Vagina (tissue), 2 donors: ENCODE measurements around the gene KRTAP10-3. TPM values are rescaled to one million over a fixed set of nuclear protein-coding genes. Genes with fewer than 3 reads are reported as not detected.
"Not testable (repeated sequence)": the region's sequence is repeated elsewhere in the genome, so short reads cannot be mapped to it uniquely, and the experiment has no call there.

ENCODE experiments used
- DNase-seq, 2 donors: peaks; one replicate each; pipeline ENCODE4 v3.0.0-alpha.2; 2017; ENCODE audit errors: extremely low spot score in 2 of 2
- H3K27ac ChIP-seq: fragments of 200-600 bp; sonication (generic); one replicate; pipeline ENCODE4 v1.5.1; 2019
- H3K27me3 ChIP-seq: fragments of 200-600 bp; sonication (generic); one replicate; pipeline ENCODE4 v1.5.1; 2019
- H3K36me3 ChIP-seq, 2 donors: fragments of 200-600 bp; sonication (generic); one replicate each; pipeline ENCODE4 v1.5.1; 2017 to 2019
- H3K4me1 ChIP-seq: fragments of 200-600 bp; sonication (generic); one replicate; pipeline ENCODE4 v1.5.1; 2019
- H3K4me3 ChIP-seq, 2 donors: fragments of 200-600 bp; sonication (generic); 1 replicate in 1 of 2; 2 replicates in 1 of 2; pipeline ENCODE4 v1.5.1; 2016 to 2019
- H3K9me3 ChIP-seq: fragments of 200-600 bp; sonication (generic); one replicate; pipeline ENCODE4 v1.5.1; 2019
- POLR2A ChIP-seq, 2 donors: fragments of 450-650 bp; IDR thresholded peaks; one replicate each; pipeline ENCODE4 v1.6.1; 2017; ENCODE audit warnings: antibody characterized with exemption in 2 of 2, mild to moderate bottlenecking in 2 of 2, moderate library complexity in 2 of 2
- POLR2AphosphoS5 ChIP-seq, 2 donors: sonication (generic); formaldehyde crosslinking; IDR thresholded peaks; one replicate each; pipeline ENCODE4 v1.9.0; 2017; ENCODE audit warnings: antibody characterized with exemption in 2 of 2, mild to moderate bottlenecking in 2 of 2, low read depth in 1 of 2; ENCODE audit not compliant: insufficient read depth in 1 of 2
- intact Hi-C: fragments of 100-400 bp; cut with DNase I; formaldehyde crosslinking; loops from one replicate; pipeline ENCODE4 v1.15.1; 2023
- total RNA-seq: library from RNA; depleted of rRNA; stranded (reverse); fragments of >200 nt; gene quantifications from one replicate; pipeline ENCODE4 v1.2.3, GENCODE V29; 2016
- TF ChIP-seq, protein P1 (sequence below), 3 experiments: fragments of 450-650 bp in 2 of 3; fragments of 200-600 bp in 1 of 3; sonication (generic) in 1 of 3; IDR thresholded peaks; one replicate each; pipeline ENCODE4 v1.5.1; 2017 to 2019; ENCODE audit warnings: antibody characterized with exemption in 3 of 3, mild to moderate bottlenecking in 2 of 3, moderate library complexity in 2 of 3

The KRTAP10-3 gene
- total RNA-seq, 1 donor from 2014 or later: not detected

DNA sequence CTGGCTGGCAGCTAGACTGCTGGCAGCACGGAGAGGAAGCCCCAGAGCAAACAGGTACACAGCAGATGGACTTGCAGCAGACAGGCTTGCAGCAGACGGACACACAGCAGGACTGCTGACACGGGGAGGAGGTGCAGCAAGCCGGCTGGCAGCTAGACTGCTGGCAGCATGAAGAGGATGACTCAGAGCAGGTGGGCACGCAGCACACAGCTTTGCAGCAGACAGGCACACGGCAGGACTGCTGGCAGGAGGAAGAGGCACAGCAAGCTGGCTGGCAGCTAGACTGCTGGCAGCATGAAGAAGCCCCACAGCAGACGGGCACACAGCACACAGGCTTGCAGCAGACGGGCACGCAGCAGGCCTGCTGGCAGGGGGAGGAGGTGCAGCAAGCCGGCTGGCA is 7.8 kb downstream of the KRTAP10-3 start:
- Histone ChIP-seq H3K4me1 (no peaks in the 10 kb centered on the region), H3K27me3 (no peaks in the 10 kb centered on the region), H3K27ac (no peak overlapping the region), H3K4me3 (no peak overlapping the region), H3K9me3 (no peaks in the 10 kb centered on the region), H3K36me3 (no peaks in the 10 kb centered on the region)
- peak; percentile 60 to 61 for DNase-seq
- TF ChIP-seq POLR2A (IDR thresholded peaks at IDR 0.05): no peak
- TF ChIP-seq, protein P1, sequence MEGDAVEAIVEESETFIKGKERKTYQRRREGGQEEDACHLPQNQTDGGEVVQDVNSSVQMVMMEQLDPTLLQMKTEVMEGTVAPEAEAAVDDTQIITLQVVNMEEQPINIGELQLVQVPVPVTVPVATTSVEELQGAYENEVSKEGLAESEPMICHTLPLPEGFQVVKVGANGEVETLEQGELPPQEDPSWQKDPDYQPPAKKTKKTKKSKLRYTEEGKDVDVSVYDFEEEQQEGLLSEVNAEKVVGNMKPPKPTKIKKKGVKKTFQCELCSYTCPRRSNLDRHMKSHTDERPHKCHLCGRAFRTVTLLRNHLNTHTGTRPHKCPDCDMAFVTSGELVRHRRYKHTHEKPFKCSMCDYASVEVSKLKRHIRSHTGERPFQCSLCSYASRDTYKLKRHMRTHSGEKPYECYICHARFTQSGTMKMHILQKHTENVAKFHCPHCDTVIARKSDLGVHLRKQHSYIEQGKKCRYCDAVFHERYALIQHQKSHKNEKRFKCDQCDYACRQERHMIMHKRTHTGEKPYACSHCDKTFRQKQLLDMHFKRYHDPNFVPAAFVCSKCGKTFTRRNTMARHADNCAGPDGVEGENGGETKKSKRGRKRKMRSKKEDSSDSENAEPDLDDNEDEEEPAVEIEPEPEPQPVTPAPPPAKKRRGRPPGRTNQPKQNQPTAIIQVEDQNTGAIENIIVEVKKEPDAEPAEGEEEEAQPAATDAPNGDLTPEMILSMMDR (IDR thresholded peaks at IDR 0.05): no peak
- TF ChIP-seq POLR2AphosphoS5 (IDR thresholded peaks at IDR 0.05; ENCODE audit: insufficient read depth in 1 of 2, low read depth in 1 of 2): no peak
- intact Hi-C loops: no loop called here

DNA sequence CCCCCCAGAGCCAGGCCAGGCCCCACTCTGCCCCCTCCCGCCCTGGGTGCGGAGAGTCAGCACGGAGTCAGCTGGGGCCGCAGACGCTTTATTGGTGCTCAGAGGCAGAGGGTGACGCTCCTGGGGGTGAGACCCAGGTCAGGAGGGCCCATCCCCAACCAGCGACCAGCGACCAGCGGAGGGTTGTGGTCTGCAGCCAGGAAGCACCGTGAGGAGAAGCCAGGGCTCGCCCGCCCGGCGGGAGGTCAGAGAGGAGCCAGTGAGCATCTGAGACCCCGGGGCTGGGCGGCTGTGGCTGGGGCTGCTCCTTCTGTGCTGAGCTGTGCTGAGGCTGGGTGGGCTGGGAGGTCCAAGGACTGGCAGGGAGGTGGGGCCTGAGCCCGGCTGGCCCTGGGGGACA is 8.3 kb downstream of the KRTAP10-3 start:
- H3K4me1 ChIP-seq, H3K36me3 ChIP-seq, H3K27ac ChIP-seq, intact Hi-C loops, H3K4me3 ChIP-seq, H3K27me3 ChIP-seq, H3K9me3 ChIP-seq: not testable (repeated sequence)
- DNase-seq: peak; percentile 32 to 93

DNA sequence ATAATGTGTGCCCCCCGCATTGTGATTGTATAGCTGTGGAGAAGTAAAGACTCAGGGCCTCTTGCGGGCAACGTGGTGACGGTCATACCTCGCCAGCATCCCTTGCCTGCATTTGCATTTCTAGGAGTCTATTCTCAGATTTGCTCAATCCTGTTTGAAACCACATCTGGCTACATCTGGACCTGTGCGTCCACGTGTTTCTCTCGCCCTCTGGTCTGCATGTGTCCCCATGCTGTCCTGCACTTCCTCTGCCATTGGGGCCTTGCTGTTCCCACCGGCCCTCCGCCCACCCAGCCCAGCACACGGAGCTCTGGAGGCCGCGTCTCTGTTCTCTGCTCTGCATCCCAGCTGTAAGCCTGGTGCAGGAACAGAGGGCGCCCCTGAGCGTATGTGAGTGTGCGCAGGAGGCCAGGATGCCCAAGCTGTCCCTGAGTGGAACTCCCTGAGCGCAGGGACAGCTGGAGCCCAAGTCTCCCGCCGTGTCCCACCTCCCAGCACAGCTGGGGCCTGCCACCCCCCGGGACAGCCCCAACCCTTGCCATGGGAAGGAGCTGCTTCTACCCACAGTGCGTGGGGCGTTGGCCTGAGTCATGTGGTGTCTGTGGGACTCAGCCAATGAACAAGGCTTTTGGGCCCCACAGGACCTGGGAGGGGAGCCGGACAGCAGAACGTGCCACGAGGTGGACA is 8.9 kb downstream of the KRTAP10-3 start:
- TF ChIP-seq, protein P1 (IDR thresholded peaks at IDR 0.05): no peak
- TF ChIP-seq POLR2AphosphoS5 (IDR thresholded peaks at IDR 0.05; ENCODE audit: insufficient read depth in 1 of 2, low read depth in 1 of 2) (no peak), POLR2A (IDR thresholded peaks at IDR 0.05) (no peak)
- intact Hi-C loops: no loop called here
- H3K36me3 ChIP-seq: no peaks in the 10 kb centered on the region
- DNase-seq: peak; percentile 34 to 77
- no peak overlapping the region for H3K4me3 ChIP-seq
- no peaks in the 10 kb centered on the region for H3K27me3 ChIP-seq
- H3K4me1 ChIP-seq: no peaks in the 10 kb centered on the region
- no peak overlapping the region for H3K27ac ChIP-seq
- no peaks in the 10 kb centered on the region for H3K9me3 ChIP-seq

DNA sequence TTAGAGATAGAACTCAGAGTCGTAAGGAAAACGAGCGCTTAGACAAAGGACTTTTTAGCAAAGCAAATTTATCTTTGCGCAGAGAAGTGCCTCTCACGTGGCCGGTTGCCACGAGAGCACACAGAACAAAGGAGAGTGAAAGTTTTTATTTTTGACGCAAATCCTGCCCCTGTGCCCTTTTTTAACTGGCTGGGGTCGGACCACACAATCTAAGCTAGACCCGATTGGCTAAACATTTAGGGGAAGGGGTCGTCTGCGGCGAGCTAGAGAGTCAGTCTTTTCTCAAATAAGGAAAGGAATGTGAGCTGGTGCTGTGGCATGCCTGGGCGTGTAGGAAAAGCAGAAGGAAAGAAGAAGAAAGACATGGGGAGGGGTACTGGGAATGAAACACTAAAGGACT is 9.7 kb downstream of the KRTAP10-3 start:
- DNase-seq: peak in 1 of 2 donors; percentile 20
- Histone ChIP-seq H3K27me3 (no peaks in the 10 kb centered on the region), H3K4me3 (no peak overlapping the region), H3K9me3 (no peaks in the 10 kb centered on the region), H3K36me3 (no peaks in the 10 kb centered on the region), H3K4me1 (no peaks in the 10 kb centered on the region), H3K27ac (no peak overlapping the region)
- intact Hi-C loops: no loop called here
- TF ChIP-seq POLR2AphosphoS5 (IDR thresholded peaks at IDR 0.05; ENCODE audit: insufficient read depth in 1 of 2, low read depth in 1 of 2): no peak
- no peak for TF ChIP-seq POLR2A (IDR thresholded peaks at IDR 0.05)
- TF ChIP-seq, protein P1 (IDR thresholded peaks at IDR 0.05): no peak

DNA sequence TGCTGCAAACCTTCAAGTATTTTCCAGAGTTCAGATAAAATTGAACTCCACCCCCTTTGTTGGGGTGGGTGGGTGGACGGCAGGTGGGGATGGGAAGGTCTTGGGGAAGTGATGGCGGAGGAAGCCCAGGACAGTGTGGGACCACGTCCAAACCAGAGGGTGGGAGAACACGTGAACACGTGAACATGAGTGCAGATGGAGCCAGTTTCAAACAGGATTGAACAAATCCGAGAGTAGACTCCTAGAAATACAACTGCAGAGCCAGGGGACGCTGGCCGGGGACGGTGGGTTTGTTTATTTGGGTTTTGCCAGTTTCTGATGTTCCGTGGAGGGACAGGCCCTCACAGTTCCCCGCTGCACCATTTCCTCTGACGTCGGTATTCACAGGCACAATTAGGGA is 10.2 kb downstream of the KRTAP10-3 start:
- no peaks in the 10 kb centered on the region for H3K27me3 ChIP-seq
- H3K4me3 ChIP-seq: no peak overlapping the region
- peak in 1 of 2 donors; percentile 13 for DNase-seq
- H3K9me3 ChIP-seq: no peaks in the 10 kb centered on the region
- H3K4me1 ChIP-seq: no peaks in the 10 kb centered on the region
- no peak for TF ChIP-seq POLR2A (IDR thresholded peaks at IDR 0.05)
- TF ChIP-seq POLR2AphosphoS5 (IDR thresholded peaks at IDR 0.05; ENCODE audit: insufficient read depth in 1 of 2, low read depth in 1 of 2): no peak
- TF ChIP-seq, protein P1 (IDR thresholded peaks at IDR 0.05): no peak
- no peak overlapping the region for H3K27ac ChIP-seq
- no peaks in the 10 kb centered on the region for H3K36me3 ChIP-seq
- intact Hi-C loops: no loop called here
